ENCODE measurements around the gene NUCB1. TPM values are rescaled to one million over a fixed set of nuclear protein-coding genes. Genes with fewer than 3 reads are reported as not detected.

Gene NUCB1
- total RNA-seq, 1 experiment from 2014 or later, result 125 TPM

DNA sequence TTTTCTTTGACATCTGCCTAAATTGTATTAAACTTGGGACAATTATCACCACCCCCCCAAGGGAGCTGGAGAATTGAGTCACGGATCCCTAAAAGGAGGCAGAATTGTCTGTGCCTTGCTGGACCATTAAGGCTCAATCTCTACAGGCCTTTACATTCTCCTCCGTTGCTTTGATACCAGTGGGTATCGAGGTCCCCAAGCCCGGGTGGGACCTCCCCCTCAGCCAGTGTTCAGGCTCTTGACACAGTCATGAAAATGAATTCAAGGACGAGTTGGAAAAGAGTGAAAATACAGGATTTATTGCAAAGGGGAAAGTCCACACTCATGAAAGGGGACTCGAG lies 22.3 kb upstream of the NUCB1 start:
- H3K36me3 Mint-ChIP-seq (ENCODE audit: insufficient read depth in 1 of 3, low read depth in 3 of 3), result peaks cover 27 to 49% (median 46%) of the 10 kb centered on the region in 3 experiments
- H2BK20ac ChIP-seq (ENCODE audit: low read depth, low read length, poor library complexity, severe bottlenecking), result no peak overlapping the region
- H3K79me1 ChIP-seq (ENCODE audit: insufficient read depth, low read depth, low read length, poor library complexity, severe bottlenecking), result peaks cover 11% of the 10 kb centered on the region
- no peak overlapping the region for H3K4me3 Mint-ChIP-seq
- H3T11ph ChIP-seq (ENCODE audit: low read length), result no peak overlapping the region
- no peak overlapping the region for H3K14ac ChIP-seq (ENCODE audit: insufficient read depth, low read length)
- peaks cover 4% of the 10 kb centered on the region; the same call in 1 of the 2 replicates for H3K79me2 ChIP-seq (ENCODE audit: insufficient read depth, low read length)
- no peak overlapping the region for H4K5ac ChIP-seq (ENCODE audit: insufficient read length, low read depth, low read length)
- H3K27me3 ChIP-seq (ENCODE audit: insufficient read depth, low read length), result no peaks in the 10 kb centered on the region
- WGBS (ENCODE audit: extremely low coverage, insufficient read length, low lambda C conversion rate), result no CpG with 5 or more reads among the region's 6 CpGs
- no peak overlapping the region for H2BK5ac ChIP-seq (ENCODE audit: insufficient read length, low read length)
- no peak overlapping the region for H3K18ac ChIP-seq (ENCODE audit: insufficient read length, low read depth, low read length)
- peak overlapping the region in 1 of 3 experiments; percentile 80; a peak in 2 of 7 replicates for H3K27ac Mint-ChIP-seq
- no peak overlapping the region for H3K4ac ChIP-seq (ENCODE audit: low read depth, low read length)
- no peak overlapping the region for H3K27ac ChIP-seq (ENCODE audit: insufficient read length, low read depth, low read length)
- H3K4me1 Mint-ChIP-seq, result peaks cover 31 to 32% of the 10 kb centered on the region in 2 experiments
- no peak overlapping the region for H4K8ac ChIP-seq (replicated peaks; ENCODE audit: insufficient read length, low read depth, low read length)
- no peak overlapping the region for H3K23ac ChIP-seq (ENCODE audit: insufficient read length, low read depth, low read length)
- H3K9ac ChIP-seq (ENCODE audit: extremely low read depth, insufficient read length, low read length), result no peak overlapping the region
- no peaks in the 10 kb centered on the region for H3K9me3 ChIP-seq (ENCODE audit: control insufficient read depth, low read depth, low read length)
- no peaks in the 10 kb centered on the region for H3K27me3 Mint-ChIP-seq (ENCODE audit: low read depth)
- no peak overlapping the region for H3K56ac ChIP-seq (ENCODE audit: insufficient read length, low read depth, low read length)
- TF ChIP-seq, protein P1, sequence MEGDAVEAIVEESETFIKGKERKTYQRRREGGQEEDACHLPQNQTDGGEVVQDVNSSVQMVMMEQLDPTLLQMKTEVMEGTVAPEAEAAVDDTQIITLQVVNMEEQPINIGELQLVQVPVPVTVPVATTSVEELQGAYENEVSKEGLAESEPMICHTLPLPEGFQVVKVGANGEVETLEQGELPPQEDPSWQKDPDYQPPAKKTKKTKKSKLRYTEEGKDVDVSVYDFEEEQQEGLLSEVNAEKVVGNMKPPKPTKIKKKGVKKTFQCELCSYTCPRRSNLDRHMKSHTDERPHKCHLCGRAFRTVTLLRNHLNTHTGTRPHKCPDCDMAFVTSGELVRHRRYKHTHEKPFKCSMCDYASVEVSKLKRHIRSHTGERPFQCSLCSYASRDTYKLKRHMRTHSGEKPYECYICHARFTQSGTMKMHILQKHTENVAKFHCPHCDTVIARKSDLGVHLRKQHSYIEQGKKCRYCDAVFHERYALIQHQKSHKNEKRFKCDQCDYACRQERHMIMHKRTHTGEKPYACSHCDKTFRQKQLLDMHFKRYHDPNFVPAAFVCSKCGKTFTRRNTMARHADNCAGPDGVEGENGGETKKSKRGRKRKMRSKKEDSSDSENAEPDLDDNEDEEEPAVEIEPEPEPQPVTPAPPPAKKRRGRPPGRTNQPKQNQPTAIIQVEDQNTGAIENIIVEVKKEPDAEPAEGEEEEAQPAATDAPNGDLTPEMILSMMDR (conservative IDR thresholded peaks at IDR 0.05), result no peak
- H2BK12ac ChIP-seq (ENCODE audit: insufficient read length, low read depth, low read length), result no peak overlapping the region
- no peak overlapping the region for H3K4me2 ChIP-seq (ENCODE audit: insufficient read depth, insufficient read length, low read length)
- H3K23me2 ChIP-seq (ENCODE audit: insufficient read length, low read depth, low read length, poor library complexity, severe bottlenecking), result peaks cover 5% of the 10 kb centered on the region
- no peak overlapping the region for H2AK5ac ChIP-seq (ENCODE audit: insufficient read length, low read length)
- H2BK15ac ChIP-seq (ENCODE audit: low read depth, low read length), result no peak overlapping the region
- no peak overlapping the region for H2AFZ ChIP-seq (ENCODE audit: low read length)
- DNase-seq, result no peak
- H2BK120ac ChIP-seq (ENCODE audit: low read depth, low read length, poor library complexity, severe bottlenecking), result no peak overlapping the region
- H3K4me1 ChIP-seq (ENCODE audit: insufficient read depth, low read length), result peaks cover 3% of the 10 kb centered on the region
- no peaks in the 10 kb centered on the region for H4K20me1 ChIP-seq (ENCODE audit: control insufficient read depth, insufficient read depth, insufficient read length)
- H4K91ac ChIP-seq (ENCODE audit: insufficient read length, low read depth, low read length), result no peak overlapping the region
- H3K9me3 Mint-ChIP-seq, result no peaks in the 10 kb centered on the region

All from H9 (cell line).